IMR-90 (cell line): ENCODE measurements around the gene B3GAT1. TPM values are rescaled to one million over a fixed set of nuclear protein-coding genes. Genes with fewer than 3 reads are reported as not detected.

ENCODE experiments used
- ATAC-seq: fragments of 200-7000 bp; cut with Tn5 transposase; 2 replicates; pipeline ENCODE4 v1.9.1; 2020; ENCODE audit warnings: low read depth, mild to moderate bottlenecking, moderate library complexity
- BruUV-seq: library from RNA; stranded (reverse); fragments of 400-500 nt; replicated peaks from 2 replicates; lab custom pipeline; 2021; lab: Mats Ljungman, UMichigan
- CTCF ChIA-PET: fragments of 300-600 bp; formaldehyde crosslinking; extraction: SDS; loops from one replicate; lab custom pipeline; 2021; ENCODE audit warnings: antibody characterized with exemption; lab: Yijun Ruan, JAX
- POLR2A ChIA-PET: fragments of 300-600 bp; sonication (Branson Sonifier 250); formaldehyde crosslinking; loops from one replicate; lab custom pipeline; 2022; ENCODE audit warnings: antibody characterized with exemption; ENCODE audit not compliant: unreplicated experiment; lab: Charles Lee
- DNase-seq: peaks from one replicate; pipeline ENCODE4 v3.0.0; 2013
- H2AFZ ChIP-seq: replicated peaks from 2 replicates; pipeline ENCODE3; 2013; ENCODE audit warnings: low read length, mild to moderate bottlenecking; ENCODE audit not compliant: poor library complexity
- H2AK5ac ChIP-seq: 2 replicates; pipeline ENCODE4 v1.6.1; 2013; ENCODE audit warnings: low read depth, low read length, inconsistent platforms
- H2AK9ac ChIP-seq: replicated peaks from 2 replicates; pipeline ENCODE3; 2013; ENCODE audit warnings: mild to moderate bottlenecking, low read depth, low read length, moderate library complexity; ENCODE audit not compliant: poor library complexity
- H2BK120ac ChIP-seq: 2 replicates; pipeline ENCODE4 v1.6.1; 2013; ENCODE audit warnings: low read depth, low read length, inconsistent platforms
- H2BK15ac ChIP-seq: 3 replicates; pipeline ENCODE4 v1.6.1; 2013; ENCODE audit warnings: low read depth, low read length, inconsistent platforms
- H2BK20ac ChIP-seq: 2 replicates; pipeline ENCODE4 v1.6.1; 2013; ENCODE audit warnings: low read depth, mild to moderate bottlenecking, inconsistent platforms, low read length, moderate library complexity
- H2BK5ac ChIP-seq: 2 replicates; pipeline ENCODE4 v1.6.1; 2013; ENCODE audit warnings: mild to moderate bottlenecking, low read depth, low read length, inconsistent platforms; ENCODE audit not compliant: poor library complexity, severe bottlenecking
- H3K14ac ChIP-seq: replicated peaks from 2 replicates; pipeline ENCODE4 v1.6.1; 2013; ENCODE audit warnings: low read depth, low read length, inconsistent platforms
- H3K18ac ChIP-seq: 2 replicates; pipeline ENCODE4 v1.6.1; 2013; ENCODE audit warnings: low read depth, low read length, control low read depth
- H3K23ac ChIP-seq: 2 replicates; pipeline ENCODE4 v1.6.1; 2013; ENCODE audit warnings: low read depth, low read length, inconsistent platforms
- H3K27ac ChIP-seq: 2 replicates; pipeline ENCODE4 v1.5.1; 2013; ENCODE audit warnings: mild to moderate bottlenecking, control low read depth, low read length; ENCODE audit not compliant: insufficient read depth
- H3K27me3 ChIP-seq: 2 replicates; pipeline ENCODE4 v1.6.1; 2013; ENCODE audit warnings: low read length; ENCODE audit not compliant: control insufficient read depth, insufficient read depth
- H3K36me3 ChIP-seq: 2 replicates; pipeline ENCODE4 v1.6.1; 2013; ENCODE audit warnings: low read length, mixed read lengths; ENCODE audit not compliant: control insufficient read depth, insufficient read depth
- H3K4ac ChIP-seq: 2 replicates; pipeline ENCODE4 v1.6.1; 2013; ENCODE audit warnings: low read depth, low read length, inconsistent platforms
- H3K4me1 ChIP-seq: 2 replicates; pipeline ENCODE4 v1.6.1; 2013; ENCODE audit warnings: low read length, mixed read lengths; ENCODE audit not compliant: control insufficient read depth, insufficient read depth
- H3K4me2 ChIP-seq: 2 replicates; pipeline ENCODE4 v1.6.1; 2013; ENCODE audit warnings: low read depth, mild to moderate bottlenecking, control low read depth, low read length, moderate library complexity
- H3K4me3 ChIP-seq: 2 replicates; pipeline ENCODE4 v1.5.1; 2013; ENCODE audit warnings: low read depth, mild to moderate bottlenecking, control low read depth, low read length, moderate library complexity; ENCODE audit not compliant: insufficient read depth
- H3K56ac ChIP-seq: 2 replicates; pipeline ENCODE4 v1.6.1; 2013; ENCODE audit warnings: low read length, inconsistent platforms; ENCODE audit not compliant: insufficient read depth; ENCODE audit errors: extremely low read depth
- H3K79me1 ChIP-seq, 2 experiments: 2 replicates each; pipeline ENCODE4 v1.6.1; 2013; ENCODE audit warnings: low read length in 2 of 2, inconsistent platforms in 1 of 2, low read depth in 1 of 2
- H3K9ac ChIP-seq: 2 replicates; pipeline ENCODE4 v1.6.1; 2013; ENCODE audit warnings: low read depth, low read length, control low read depth
- H3K9me1 ChIP-seq: 2 replicates; pipeline ENCODE4 v1.6.1; 2013; ENCODE audit warnings: low read length, inconsistent platforms; ENCODE audit not compliant: insufficient read depth
- H3K9me3 ChIP-seq: 2 replicates; pipeline ENCODE4 v1.6.1; 2013; ENCODE audit warnings: low read length; ENCODE audit not compliant: control insufficient read depth, insufficient read depth
- H4K20me1 ChIP-seq: 2 replicates; pipeline ENCODE4 v1.6.1; 2013; ENCODE audit warnings: low read length, inconsistent platforms; ENCODE audit not compliant: insufficient read depth
- H4K5ac ChIP-seq: 2 replicates; pipeline ENCODE4 v1.6.1; 2013; ENCODE audit warnings: mild to moderate bottlenecking, low read depth, low read length, control low read depth
- H4K8ac ChIP-seq, 2 experiments: 2 replicates each; pipeline ENCODE4 v1.6.1; 2013; ENCODE audit warnings: low read depth in 2 of 2, low read length in 2 of 2, control low read depth in 1 of 2, inconsistent platforms in 1 of 2
- H4K91ac ChIP-seq: 2 replicates; pipeline ENCODE4 v1.6.1; 2013; ENCODE audit warnings: low read depth, low read length, inconsistent platforms; ENCODE audit not compliant: insufficient read depth
- BHLHE40 ChIP-seq: fragments of 150-350 bp; IDR thresholded peaks from 2 replicates; pipeline ENCODE4 v1.6.1; 2016; ENCODE audit warnings: mild to moderate bottlenecking, low read depth, low read length
- CHD1 ChIP-seq: IDR thresholded peaks from 2 replicates; pipeline ENCODE4 v1.6.1; 2012; ENCODE audit warnings: low read depth, low read length, improper control_type of control experiment
- FOS ChIP-seq: fragments of 150-350 bp; IDR thresholded peaks from 2 replicates; pipeline ENCODE4 v1.6.1; 2016; ENCODE audit warnings: low read depth, low read length
- MAZ ChIP-seq: IDR thresholded peaks from 2 replicates; pipeline ENCODE4 v1.6.1; 2012; ENCODE audit warnings: low read depth, mild to moderate bottlenecking, low read length, improper control_type of control experiment, moderate library complexity, borderline replicate concordance
- NFE2L2 ChIP-seq: fragments of 150-350 bp; IDR thresholded peaks from 2 replicates; pipeline ENCODE4 v1.6.1; 2016; ENCODE audit warnings: low read depth, mild to moderate bottlenecking, low read length
- RFX5 ChIP-seq: IDR thresholded peaks from 2 replicates; pipeline ENCODE4 v1.8.0; 2012; ENCODE audit warnings: low read depth, mild to moderate bottlenecking, low read length, moderate library complexity
- WGBS, 2 experiments: methylation state at CpG; one replicate each; pipeline versions ENCODE4 v1.1.5 to v1.1.7; 2013; ENCODE audit warnings: missing lambda C conversion rate in 2 of 2; ENCODE audit not compliant: insufficient read length in 1 of 2; ENCODE audit errors: extremely low coverage in 2 of 2; 5-methylcytosine and 5-hydroxymethylcytosine counted together
- dilution Hi-C: fragments of 300-500 bp; cut with HindIII; formaldehyde crosslinking; loops from one replicate; pipeline ENCODE4 v1.14.3; 2018; ENCODE audit warnings: low sequenced_read_pairs; ENCODE audit not compliant: unreplicated experiment
- in situ Hi-C: fragments of 300-500 bp; cut with MboI; formaldehyde crosslinking; loops from 3 replicates; pipeline ENCODE4 v1.14.3; 2019; ENCODE audit warnings: low sequenced_read_pairs, inconsistent platforms, mixed read lengths
- intact Hi-C: fragments of 100-400 bp; cut with micrococcal nuclease; formaldehyde crosslinking; loops from 2 replicates; pipeline ENCODE4 v1.10.0; 2022
- polyA plus RNA-seq, 3 experiments: library from polyadenylated mRNA; depleted of rRNA; stranded (reverse); fragments of >200 nt; gene quantifications; 2 replicates each; pipeline ENCODE4 v1.2.3, GENCODE V29; 2012; ENCODE audit warnings: low replicate concordance in 1 of 3
- total RNA-seq: library from RNA; depleted of rRNA; stranded (reverse); fragments of >200 nt; gene quantifications from 2 replicates; pipeline ENCODE4 v1.2.3, GENCODE V29; 2012
- TF ChIP-seq, protein P1 (sequence below): conservative IDR thresholded peaks from 2 replicates; pipeline ENCODE4 v1.5.1; 2012; ENCODE audit warnings: mild to moderate bottlenecking, low read depth, low read length, improper control_type of control experiment
- TF ChIP-seq, protein P2 (sequence below): fragments of 150-350 bp; IDR thresholded peaks from 2 replicates; pipeline ENCODE4 v1.6.1; 2016; ENCODE audit warnings: low read depth, mild to moderate bottlenecking, low read length, moderate library complexity, borderline replicate concordance

B3GAT1 gene
- total and polyA plus RNA-seq, 2 of the 4 experiments (the other 2 are of a cell fraction), result not detected

DNA sequence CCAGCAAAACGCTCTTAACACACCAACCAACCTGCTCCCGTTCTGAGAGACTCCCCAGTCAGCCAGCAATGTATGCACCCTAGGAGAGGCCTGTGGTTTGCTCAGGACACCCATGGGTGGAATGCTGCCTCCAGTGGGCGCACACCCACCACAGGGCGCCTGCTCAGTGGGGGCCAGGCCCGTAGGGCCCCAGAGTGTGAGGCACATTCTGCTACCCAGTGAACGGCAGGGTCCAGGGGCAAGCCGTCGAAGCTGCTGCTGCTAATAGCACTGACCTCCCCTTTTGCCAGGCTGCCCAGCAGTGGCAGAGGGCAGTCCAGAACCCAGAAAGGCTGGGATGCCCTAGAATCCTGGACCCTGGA, 12.8 kb downstream of the B3GAT1 start:
- Histone ChIP-seq H3K79me1 (no peaks in the 10 kb centered on the region), H4K91ac (no peak overlapping the region), H3K27ac (no peak overlapping the region), H3K27me3 (no peaks in the 10 kb centered on the region), H3K18ac (no peak overlapping the region), H2BK15ac (no peak overlapping the region), H2AFZ (no peak overlapping the region), H3K9me3 (peaks cover 42% of the 10 kb centered on the region), H3K4me2 (no peak overlapping the region), H2AK9ac (no peak overlapping the region), H4K8ac (no peak overlapping the region), H4K20me1 (no peaks in the 10 kb centered on the region), H4K5ac (no peak overlapping the region), H3K23ac (no peak overlapping the region), H2BK20ac (no peak overlapping the region), H3K9me1 (no peaks in the 10 kb centered on the region), H2BK120ac (no peak overlapping the region), H3K56ac (no peak overlapping the region), H3K4me1 (no peaks in the 10 kb centered on the region), H3K36me3 (no peaks in the 10 kb centered on the region), H3K14ac (no peak overlapping the region), H3K4ac (no peak overlapping the region), H2AK5ac (no peak overlapping the region), H3K9ac (no peak overlapping the region), H2BK5ac (no peak overlapping the region), H3K4me3 (no peak overlapping the region)
- in situ Hi-C loops (no loop called here), dilution Hi-C loops (no loop called here), intact Hi-C loops (no loop called here)
- ChIA-PET CTCF (no interaction called here), POLR2A (no interaction called here)
- no TSS peak for BruUV-seq
- 51% methylated on average over 7 of the region's 8 CpGs; no CpG with 5 or more reads in 1 of the 2 experiments for WGBS, 2 experiments
- ATAC-seq (no peak), DNase-seq (no peak)
- no peak for TF ChIP-seq RFX5
- TF ChIP-seq, protein P1, sequence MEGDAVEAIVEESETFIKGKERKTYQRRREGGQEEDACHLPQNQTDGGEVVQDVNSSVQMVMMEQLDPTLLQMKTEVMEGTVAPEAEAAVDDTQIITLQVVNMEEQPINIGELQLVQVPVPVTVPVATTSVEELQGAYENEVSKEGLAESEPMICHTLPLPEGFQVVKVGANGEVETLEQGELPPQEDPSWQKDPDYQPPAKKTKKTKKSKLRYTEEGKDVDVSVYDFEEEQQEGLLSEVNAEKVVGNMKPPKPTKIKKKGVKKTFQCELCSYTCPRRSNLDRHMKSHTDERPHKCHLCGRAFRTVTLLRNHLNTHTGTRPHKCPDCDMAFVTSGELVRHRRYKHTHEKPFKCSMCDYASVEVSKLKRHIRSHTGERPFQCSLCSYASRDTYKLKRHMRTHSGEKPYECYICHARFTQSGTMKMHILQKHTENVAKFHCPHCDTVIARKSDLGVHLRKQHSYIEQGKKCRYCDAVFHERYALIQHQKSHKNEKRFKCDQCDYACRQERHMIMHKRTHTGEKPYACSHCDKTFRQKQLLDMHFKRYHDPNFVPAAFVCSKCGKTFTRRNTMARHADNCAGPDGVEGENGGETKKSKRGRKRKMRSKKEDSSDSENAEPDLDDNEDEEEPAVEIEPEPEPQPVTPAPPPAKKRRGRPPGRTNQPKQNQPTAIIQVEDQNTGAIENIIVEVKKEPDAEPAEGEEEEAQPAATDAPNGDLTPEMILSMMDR, result no peak
- TF ChIP-seq NFE2L2, result no peak
- TF ChIP-seq MAZ, result no peak
- TF ChIP-seq, protein P2, sequence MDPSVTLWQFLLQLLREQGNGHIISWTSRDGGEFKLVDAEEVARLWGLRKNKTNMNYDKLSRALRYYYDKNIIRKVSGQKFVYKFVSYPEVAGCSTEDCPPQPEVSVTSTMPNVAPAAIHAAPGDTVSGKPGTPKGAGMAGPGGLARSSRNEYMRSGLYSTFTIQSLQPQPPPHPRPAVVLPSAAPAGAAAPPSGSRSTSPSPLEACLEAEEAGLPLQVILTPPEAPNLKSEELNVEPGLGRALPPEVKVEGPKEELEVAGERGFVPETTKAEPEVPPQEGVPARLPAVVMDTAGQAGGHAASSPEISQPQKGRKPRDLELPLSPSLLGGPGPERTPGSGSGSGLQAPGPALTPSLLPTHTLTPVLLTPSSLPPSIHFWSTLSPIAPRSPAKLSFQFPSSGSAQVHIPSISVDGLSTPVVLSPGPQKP, result no peak
- no peak for TF ChIP-seq BHLHE40
- TF ChIP-seq FOS, result no peak
- TF ChIP-seq CHD1, result no peak
